Endothelial cell of umbilical vein (primary cell): ENCODE data around the gene TTC21A. TPM values are rescaled to one million over a fixed set of nuclear protein-coding genes. Genes with fewer than 3 reads are reported as not detected.

ENCODE experiments used
- BruUV-seq: library from RNA; stranded (reverse); fragments of 400-500 nt; replicated peaks from 2 replicates; lab custom pipeline; 2021; lab: Mats Ljungman, UMichigan
- CTCF ChIA-PET: fragments of 300-600, 350-600 bp; sonication (Branson Sonifier 250); formaldehyde crosslinking; loops from one replicate; lab custom pipeline; 2021; ENCODE audit warnings: antibody characterized with exemption, inconsistent platforms; lab: Charles Lee
- POLR2A ChIA-PET: fragments of 300-600, 350-600 bp; sonication (Branson Sonifier 250); formaldehyde crosslinking; loops from one replicate; lab custom pipeline; 2021; ENCODE audit warnings: antibody characterized with exemption, inconsistent platforms; lab: Charles Lee
- DNase-seq: peaks from one replicate; pipeline ENCODE4 v3.0.0-alpha.2; 2011; ENCODE audit warnings: low read depth, low spot score
- FAIRE-seq: peaks from 2 replicates; lab custom pipeline; 2011; peaks lifted over from hg19 to GRCh38; lab: Jason Lieb, UNC
- H2AFZ ChIP-seq: 2 replicates; pipeline ENCODE4 v1.6.0; 2012; ENCODE audit warnings: low read depth, low read length, control low read depth, inconsistent platforms
- H3K27ac ChIP-seq: 2 replicates; pipeline ENCODE4 v1.5.1; 2011; ENCODE audit warnings: low read depth, mild to moderate bottlenecking, control low read depth, low read length, moderate library complexity; ENCODE audit not compliant: insufficient read depth
- H3K27me3 ChIP-seq, 2 experiments: 2 replicates each; pipeline versions ENCODE4 v1.6.0 to v1.6.1; 2011; ENCODE audit warnings: low read length in 2 of 2, mixed read lengths in 1 of 2; ENCODE audit not compliant: control insufficient read depth in 2 of 2, insufficient read depth in 2 of 2
- H3K36me3 ChIP-seq, 2 experiments: 2 replicates in 1 of 2; 3 replicates in 1 of 2; pipeline ENCODE4 v1.5.1; 2011; ENCODE audit warnings: low read length in 2 of 2, mild to moderate bottlenecking in 1 of 2, moderate library complexity in 1 of 2; ENCODE audit not compliant: control insufficient read depth in 2 of 2, insufficient read depth in 2 of 2; ENCODE audit errors: extremely low read depth in 1 of 2
- H3K4me1 ChIP-seq: 3 replicates; pipeline ENCODE4 v1.5.1; 2011; ENCODE audit warnings: mild to moderate bottlenecking, low read length; ENCODE audit not compliant: control insufficient read depth, insufficient read depth; ENCODE audit errors: extremely low read depth
- H3K4me2 ChIP-seq: 2 replicates; pipeline ENCODE4 v1.6.1; 2011; ENCODE audit warnings: low read length, control low read depth, mixed read lengths; ENCODE audit not compliant: insufficient read depth
- H3K4me3 ChIP-seq, 3 experiments: fragments of 200-600 bp in 1 of 3; sonication (generic), shearing (Covaris generic) in 1 of 3; replicated peaks in 1 of 3; 2 replicates each; pipeline ENCODE4 v1.5.1; 2011 to 2016; ENCODE audit warnings: control low read depth in 3 of 3, low read length in 3 of 3, mild to moderate bottlenecking in 2 of 3, inconsistent platforms in 1 of 3, low read depth in 1 of 3, moderate library complexity in 1 of 3; ENCODE audit not compliant: insufficient read depth in 1 of 3
- H3K79me2 ChIP-seq: 2 replicates; pipeline ENCODE4 v1.6.0; 2012; ENCODE audit warnings: low read length, inconsistent platforms; ENCODE audit not compliant: control insufficient read depth, insufficient read depth
- H3K9ac ChIP-seq: replicated peaks from 2 replicates; pipeline ENCODE3; 2011; ENCODE audit warnings: low read length, control low read depth; ENCODE audit not compliant: insufficient read depth; ENCODE audit errors: extremely low read depth
- H3K9me1 ChIP-seq: replicated peaks from 3 replicates; pipeline ENCODE4 v1.6.0; 2011; ENCODE audit warnings: mild to moderate bottlenecking, low read length; ENCODE audit not compliant: control insufficient read depth, insufficient read depth; ENCODE audit errors: extremely low read depth
- H3K9me3 ChIP-seq: replicated peaks from 2 replicates; pipeline ENCODE4 v1.5.1; 2012; ENCODE audit warnings: low read length, inconsistent platforms; ENCODE audit not compliant: control insufficient read depth, insufficient read depth
- H4K20me1 ChIP-seq: replicated peaks from 2 replicates; pipeline ENCODE3; 2011; ENCODE audit warnings: mild to moderate bottlenecking, low read length; ENCODE audit not compliant: control insufficient read depth, insufficient read depth; ENCODE audit errors: extremely low read depth
- CTCF ChIP-seq, 2 donors: IDR thresholded peaks; 1 replicate in 1 of 2; 2 replicates in 1 of 2; pipeline ENCODE4 v1.5.1; 2011; ENCODE audit warnings: low read length in 2 of 2, mild to moderate bottlenecking in 2 of 2, moderate library complexity in 2 of 2, control low read depth in 1 of 2, inconsistent platforms in 1 of 2, low read depth in 1 of 2; ENCODE audit not compliant: insufficient read depth in 1 of 2; ENCODE audit errors: extremely low read depth in 1 of 2
- EZH2 ChIP-seq: IDR thresholded peaks from 2 replicates; pipeline ENCODE4 v1.6.1; 2012; ENCODE audit warnings: borderline replicate concordance, low read depth, mild to moderate bottlenecking, moderate library complexity, low read length, inconsistent platforms; ENCODE audit not compliant: severe bottlenecking
- FOS ChIP-seq: IDR thresholded peaks from 2 replicates; pipeline ENCODE4 v1.6.1; 2011; ENCODE audit warnings: mild to moderate bottlenecking, low read length, moderate library complexity, borderline replicate concordance; ENCODE audit not compliant: insufficient read depth
- GATA2 ChIP-seq: IDR thresholded peaks from 2 replicates; pipeline ENCODE4 v1.7.0; 2011; ENCODE audit warnings: low read depth, mild to moderate bottlenecking, moderate library complexity, mixed read lengths, low read length; ENCODE audit not compliant: insufficient read length, insufficient read depth
- JUN ChIP-seq: IDR thresholded peaks from 2 replicates; pipeline ENCODE4 v1.6.1; 2011; ENCODE audit warnings: borderline replicate concordance, low read depth; ENCODE audit not compliant: insufficient read length, insufficient read depth
- MAX ChIP-seq: IDR thresholded peaks from 2 replicates; pipeline ENCODE4 v1.6.1; 2011; ENCODE audit not compliant: insufficient read depth, insufficient read length
- MYC ChIP-seq: IDR thresholded peaks from one replicate; pipeline ENCODE4 v1.6.1; 2011; ENCODE audit warnings: mild to moderate bottlenecking, low read depth, low read length
- POLR2A ChIP-seq: IDR thresholded peaks from 2 replicates; pipeline ENCODE4 v1.6.1; 2012; ENCODE audit warnings: low read depth, mild to moderate bottlenecking, control low read depth, low read length
- POLR2AphosphoS5 ChIP-seq: IDR thresholded peaks from 2 replicates; pipeline ENCODE4 v1.6.1; 2012; ENCODE audit warnings: low read depth, mild to moderate bottlenecking, control low read depth, low read length, moderate library complexity; ENCODE audit not compliant: insufficient read depth
- dilution Hi-C: fragments of 300-500 bp; cut with MboI; formaldehyde crosslinking; loops from one replicate; pipeline ENCODE4 v1.15.0; 2019; ENCODE audit warnings: low sequenced_read_pairs; ENCODE audit not compliant: extremely low pct_ligation_motif_present
- intact Hi-C: fragments of 100-400 bp; cut with micrococcal nuclease; formaldehyde crosslinking; loops from one replicate; pipeline ENCODE4 v1.10.0; 2022
- polyA plus RNA-seq, 4 experiments: library from polyadenylated mRNA; depleted of rRNA in 3 of 4; stranded (reverse) in 3 of 4; unstranded in 1 of 4; fragments of >200 nt; gene quantifications; 2 replicates each; pipeline versions ENCODE4 v1.2.1 to v1.2.3, GENCODE V29; 2011 to 2012; ENCODE audit warnings: missing spikeins in 1 of 4
- total RNA-seq: library from RNA; stranded (reverse); gene quantifications from 2 replicates; pipeline ENCODE4 v1.2.3, GENCODE V29; 2021

The TTC21A gene
- total and polyA plus RNA-seq, 2 donors (not counting 3 experiments of a cell fraction or from before 2014, with no cell fraction given): 4.7 to 7.8 TPM

DNA sequence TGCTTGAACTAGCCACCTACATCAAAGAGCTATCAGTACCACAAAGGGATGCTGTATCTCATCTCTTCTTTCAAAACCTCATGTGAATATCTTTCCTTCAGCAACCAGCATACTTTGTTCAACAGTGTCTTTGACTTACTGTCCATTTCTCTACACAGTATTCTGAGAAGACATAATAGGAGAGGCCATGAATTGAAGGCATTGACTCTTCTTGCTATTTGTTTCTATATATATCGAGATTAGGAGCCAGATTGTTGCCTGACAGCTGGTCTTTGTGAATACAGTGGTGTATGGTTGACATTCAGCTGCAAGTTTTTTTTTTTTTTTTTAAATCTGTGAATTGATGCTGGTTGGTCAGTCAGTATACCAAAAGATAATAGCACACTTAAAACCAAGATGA, 58.0 kb downstream of the TTC21A start:
- Histone ChIP-seq H3K9me3 (no peaks in the 10 kb centered on the region), H3K9ac (no peak overlapping the region), H3K79me2 (no peaks in the 10 kb centered on the region), H4K20me1 (no peaks in the 10 kb centered on the region), H3K27ac (peak overlapping the region; percentile 19), H3K27me3 (no peaks in the 10 kb centered on the region), H3K36me3 (no peaks in the 10 kb centered on the region), H3K4me1 (peaks cover 29% of the 10 kb centered on the region), H3K9me1 (no peaks in the 10 kb centered on the region), H3K4me3 (no peak overlapping the region), H2AFZ (no peak overlapping the region), H3K4me2 (no peak overlapping the region)
- intact Hi-C loops (no loop called here), dilution Hi-C loops (no loop called here)
- ChIA-PET CTCF (interaction anchor here (0.9 to 4.2 kb wide), 10 partner anchors 9 to 166 kb away, joined by 3 to 36 read pairs (median 4); no protein-coding TSS in a partner anchor), POLR2A (interaction anchor here (1.3 to 2.1 kb wide), 2 partner anchors 12 to 14 kb away, joined by 6 to 7 read pairs; no protein-coding TSS in a partner anchor)
- no peak for TF ChIP-seq MYC
- no peak for TF ChIP-seq CTCF (IDR thresholded peaks at IDR 0.05; ENCODE audit: extremely low read depth in 1 of 2, insufficient read depth in 1 of 2, low read depth in 1 of 2, low read length in 2 of 2)
- no peak for TF ChIP-seq GATA2
- TF ChIP-seq MAX: no peak
- TF ChIP-seq EZH2: no peak
- TF ChIP-seq FOS: no peak
- no peak for TF ChIP-seq POLR2AphosphoS5
- TF ChIP-seq JUN: no peak
- no peak for TF ChIP-seq POLR2A
- peak; percentile 11 for DNase-seq
- TSS peak; percentile 67 for BruUV-seq
- no peak for FAIRE-seq
